Neural progenitor cell (in vitro differentiated cells): ENCODE results near the gene HPF1.

Source experiments
- EZH2phosphoT487 ChIP-seq: fragments of 200-600 bp; sonication (generic); IDR thresholded peaks from 2 replicates; pipeline ENCODE4 v1.6.1; 2017; ENCODE audit warnings: antibody characterized with exemption
- TF ChIP-seq, protein P1 (sequence below): fragments of 200-600 bp; sonication (generic); IDR thresholded peaks from 2 replicates; pipeline ENCODE4 v1.5.1; 2017; ENCODE audit warnings: antibody characterized with exemption, mild to moderate bottlenecking

DNA sequence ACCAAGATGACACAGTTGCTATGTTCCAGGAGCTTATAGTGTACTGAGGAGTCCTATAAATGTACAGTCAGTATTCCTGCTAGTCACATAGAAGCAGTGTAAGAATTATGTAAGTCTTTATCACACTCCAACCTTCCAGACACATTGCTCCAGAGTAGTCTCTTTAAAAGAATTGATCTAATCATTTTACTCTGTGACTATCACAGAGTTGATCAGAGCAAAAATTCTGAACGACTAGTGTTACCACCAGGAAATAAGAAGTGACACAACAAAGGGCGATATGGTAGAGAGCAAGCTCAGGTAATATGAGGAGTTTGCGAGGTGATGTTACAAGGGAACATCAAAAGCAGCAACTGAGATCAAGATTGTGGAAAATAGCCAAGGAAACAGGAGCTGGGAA is 9.0 kb upstream of the HPF1 start:
- TF ChIP-seq EZH2phosphoT487: no peak
- TF ChIP-seq, protein P1, sequence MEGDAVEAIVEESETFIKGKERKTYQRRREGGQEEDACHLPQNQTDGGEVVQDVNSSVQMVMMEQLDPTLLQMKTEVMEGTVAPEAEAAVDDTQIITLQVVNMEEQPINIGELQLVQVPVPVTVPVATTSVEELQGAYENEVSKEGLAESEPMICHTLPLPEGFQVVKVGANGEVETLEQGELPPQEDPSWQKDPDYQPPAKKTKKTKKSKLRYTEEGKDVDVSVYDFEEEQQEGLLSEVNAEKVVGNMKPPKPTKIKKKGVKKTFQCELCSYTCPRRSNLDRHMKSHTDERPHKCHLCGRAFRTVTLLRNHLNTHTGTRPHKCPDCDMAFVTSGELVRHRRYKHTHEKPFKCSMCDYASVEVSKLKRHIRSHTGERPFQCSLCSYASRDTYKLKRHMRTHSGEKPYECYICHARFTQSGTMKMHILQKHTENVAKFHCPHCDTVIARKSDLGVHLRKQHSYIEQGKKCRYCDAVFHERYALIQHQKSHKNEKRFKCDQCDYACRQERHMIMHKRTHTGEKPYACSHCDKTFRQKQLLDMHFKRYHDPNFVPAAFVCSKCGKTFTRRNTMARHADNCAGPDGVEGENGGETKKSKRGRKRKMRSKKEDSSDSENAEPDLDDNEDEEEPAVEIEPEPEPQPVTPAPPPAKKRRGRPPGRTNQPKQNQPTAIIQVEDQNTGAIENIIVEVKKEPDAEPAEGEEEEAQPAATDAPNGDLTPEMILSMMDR: no peak
